ENCODE measurements around the gene SCYL1.

- TF ChIP-seq, protein P1, sequence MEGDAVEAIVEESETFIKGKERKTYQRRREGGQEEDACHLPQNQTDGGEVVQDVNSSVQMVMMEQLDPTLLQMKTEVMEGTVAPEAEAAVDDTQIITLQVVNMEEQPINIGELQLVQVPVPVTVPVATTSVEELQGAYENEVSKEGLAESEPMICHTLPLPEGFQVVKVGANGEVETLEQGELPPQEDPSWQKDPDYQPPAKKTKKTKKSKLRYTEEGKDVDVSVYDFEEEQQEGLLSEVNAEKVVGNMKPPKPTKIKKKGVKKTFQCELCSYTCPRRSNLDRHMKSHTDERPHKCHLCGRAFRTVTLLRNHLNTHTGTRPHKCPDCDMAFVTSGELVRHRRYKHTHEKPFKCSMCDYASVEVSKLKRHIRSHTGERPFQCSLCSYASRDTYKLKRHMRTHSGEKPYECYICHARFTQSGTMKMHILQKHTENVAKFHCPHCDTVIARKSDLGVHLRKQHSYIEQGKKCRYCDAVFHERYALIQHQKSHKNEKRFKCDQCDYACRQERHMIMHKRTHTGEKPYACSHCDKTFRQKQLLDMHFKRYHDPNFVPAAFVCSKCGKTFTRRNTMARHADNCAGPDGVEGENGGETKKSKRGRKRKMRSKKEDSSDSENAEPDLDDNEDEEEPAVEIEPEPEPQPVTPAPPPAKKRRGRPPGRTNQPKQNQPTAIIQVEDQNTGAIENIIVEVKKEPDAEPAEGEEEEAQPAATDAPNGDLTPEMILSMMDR (IDR thresholded peaks at IDR 0.05), result no peak
- TF ChIP-seq POLR2A (IDR thresholded peaks at IDR 0.05) (no peak), EP300 (IDR thresholded peaks at IDR 0.05) (no peak)
These were observed 60.7 kb downstream of the SCYL1 start for GRCh38 chr11:65585396-65586246.

Data from tibial nerve (tissue), 4 donors.